HepG2 (cell line): ENCODE measurements around the gene TXNL4B.
"Not testable (repeated sequence)": the region's sequence is repeated elsewhere in the genome, so short reads cannot be mapped to it uniquely, and the experiment has no call there.

Experiments used
- ATF4 ChIP-seq, 2 experiments: fragments of 450-650 bp in 1 of 2; sonication (generic) in 1 of 2; formaldehyde crosslinking; IDR thresholded peaks; 2 replicates each; pipeline versions ENCODE4 v1.5.0 to v1.8.0; 2020 to 2022; ENCODE audit warnings: mild to moderate bottlenecking in 1 of 2, missing genetic modification reagents in 1 of 2
- BRCA1 ChIP-seq: sonication (generic); formaldehyde crosslinking; IDR thresholded peaks from 2 replicates; pipeline ENCODE4 v1.4.0; 2020; ENCODE audit warnings: missing genetic modification reagents
- CTCF ChIP-seq: sonication (generic); formaldehyde crosslinking; IDR thresholded peaks from 2 replicates; pipeline ENCODE4 v1.5.0; 2020; ENCODE audit warnings: mild to moderate bottlenecking, missing genetic modification reagents, moderate library complexity
- KDM5B ChIP-seq: sonication (generic); formaldehyde crosslinking; IDR thresholded peaks from 2 replicates; pipeline ENCODE4 v1.4.0; 2020; ENCODE audit warnings: missing genetic modification reagents, mild to moderate bottlenecking, borderline replicate concordance
- KLF13 ChIP-seq: sonication (generic); formaldehyde crosslinking; IDR thresholded peaks from 2 replicates; pipeline ENCODE4 v1.4.0; 2020; ENCODE audit warnings: mild to moderate bottlenecking, missing genetic modification reagents
- MXD1 ChIP-seq: sonication (generic); formaldehyde crosslinking; IDR thresholded peaks from 2 replicates; pipeline ENCODE4 v1.4.0; 2020; ENCODE audit warnings: mild to moderate bottlenecking, missing genetic modification reagents
- RFX5 ChIP-seq: IDR thresholded peaks from 2 replicates; pipeline ENCODE4 v1.6.1; 2011; ENCODE audit warnings: low read depth, low read length, improper control_type of control experiment
- SIN3B ChIP-seq: fragments of 150-350 bp; IDR thresholded peaks from 2 replicates; pipeline ENCODE4 v1.6.1; 2014; ENCODE audit warnings: low read length
- ZNF343 ChIP-seq: sonication (generic); formaldehyde crosslinking; IDR thresholded peaks from 2 replicates; pipeline ENCODE4 v1.4.0; 2020; ENCODE audit warnings: mild to moderate bottlenecking, missing genetic modification reagents
- TF ChIP-seq, protein P1 (sequence below): sonication (generic); formaldehyde crosslinking; IDR thresholded peaks from 2 replicates; pipeline ENCODE4 v1.5.0; 2020; ENCODE audit warnings: missing genetic modification reagents

GRCh38 chr16:72054254-72054847 lies 39.1 kb downstream of the TXNL4B start, which contains the start of gene HP:
- TF ChIP-seq KDM5B (CRISPR knock-in tag); RFX5; ZNF343 (CRISPR knock-in tag); ATF4 (CRISPR knock-in tag; IDR thresholded peaks at IDR 0.05); KLF13 (CRISPR knock-in tag); CTCF; BRCA1 (CRISPR knock-in tag); MXD1; SIN3B: not testable (repeated sequence)
- TF ChIP-seq, protein P1, sequence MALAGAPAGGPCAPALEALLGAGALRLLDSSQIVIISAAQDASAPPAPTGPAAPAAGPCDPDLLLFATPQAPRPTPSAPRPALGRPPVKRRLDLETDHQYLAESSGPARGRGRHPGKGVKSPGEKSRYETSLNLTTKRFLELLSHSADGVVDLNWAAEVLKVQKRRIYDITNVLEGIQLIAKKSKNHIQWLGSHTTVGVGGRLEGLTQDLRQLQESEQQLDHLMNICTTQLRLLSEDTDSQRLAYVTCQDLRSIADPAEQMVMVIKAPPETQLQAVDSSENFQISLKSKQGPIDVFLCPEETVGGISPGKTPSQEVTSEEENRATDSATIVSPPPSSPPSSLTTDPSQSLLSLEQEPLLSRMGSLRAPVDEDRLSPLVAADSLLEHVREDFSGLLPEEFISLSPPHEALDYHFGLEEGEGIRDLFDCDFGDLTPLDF (CRISPR knock-in tag), result not testable (repeated sequence)
